Fibroblast of upper back skin (primary cell): ENCODE results near the gene ZBTB7A.
A peak's percentile ranks its signal among the peaks of the same experiment; 100 is the strongest.

Experiments
- DNase-seq: peaks from one replicate; pipeline ENCODE4 v3.0.0-alpha.2; 2013

Gene ZBTB7A

DNA sequence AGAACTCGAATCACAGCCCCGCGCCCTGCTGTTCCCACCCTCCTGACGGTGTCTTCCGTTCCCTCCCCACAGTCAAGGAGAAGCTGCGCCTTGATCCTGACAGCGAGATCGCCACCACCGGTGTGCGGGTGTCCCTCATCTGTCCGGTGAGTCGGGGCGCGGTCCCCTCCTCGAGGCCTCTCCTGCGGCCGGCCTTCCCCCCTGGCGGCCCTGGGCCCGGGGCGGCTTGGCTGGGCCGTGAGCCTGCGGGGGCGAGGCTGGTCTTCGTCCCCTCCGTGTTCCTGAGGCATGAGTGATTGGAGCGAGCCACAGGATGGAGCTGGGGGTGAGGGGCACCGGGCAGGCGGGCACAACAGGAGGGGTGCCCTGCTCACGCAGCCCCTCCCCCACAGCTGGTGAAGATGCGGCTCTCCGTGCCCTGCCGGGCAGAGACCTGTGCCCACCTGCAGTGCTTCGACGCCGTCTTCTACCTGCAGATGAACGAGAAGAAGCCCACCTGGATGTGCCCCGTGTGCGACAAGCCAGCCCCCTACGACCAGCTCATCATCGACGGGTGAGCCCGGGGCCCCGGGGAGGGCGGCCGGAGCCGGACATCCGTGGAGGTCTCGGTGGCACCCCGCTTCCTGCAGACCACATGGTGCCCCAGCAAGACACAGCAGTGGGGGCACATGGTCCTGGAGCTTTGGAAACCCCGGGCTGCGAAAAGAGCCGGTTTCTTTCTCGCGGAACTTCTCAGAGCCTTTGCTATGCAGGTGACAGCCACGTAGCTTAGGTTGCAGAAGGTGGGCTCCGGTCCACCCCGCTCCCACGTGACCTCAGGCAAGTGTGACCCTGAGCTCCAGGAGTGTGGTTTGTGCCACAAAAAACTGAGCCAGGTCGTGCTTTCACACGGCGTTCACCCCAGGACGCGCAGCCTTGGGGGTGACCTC is 33.4 kb downstream of the ZBTB7A start:
- DNase-seq: no peak

DNA sequence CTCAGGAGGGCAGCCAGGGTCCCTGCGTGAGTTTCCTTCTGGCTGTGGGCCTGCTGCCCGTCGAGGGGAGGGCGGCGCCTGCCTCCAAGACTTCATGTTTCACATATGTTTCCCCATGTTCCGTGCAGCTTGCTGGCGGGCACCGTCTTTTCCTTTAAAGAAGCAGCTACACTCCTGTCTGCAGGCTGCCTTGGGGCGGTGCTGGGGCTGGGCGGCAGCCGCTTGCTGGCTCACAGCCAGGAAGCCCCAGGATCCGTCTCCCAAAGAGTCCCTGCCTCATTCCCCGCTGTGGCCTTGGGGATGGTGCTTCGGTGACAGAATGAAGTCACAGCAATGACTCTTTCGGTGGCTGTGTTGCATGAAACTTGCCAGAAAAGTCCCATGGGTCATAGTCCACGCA is 34.3 kb downstream of the ZBTB7A start:
- DNase-seq: no peak

DNA sequence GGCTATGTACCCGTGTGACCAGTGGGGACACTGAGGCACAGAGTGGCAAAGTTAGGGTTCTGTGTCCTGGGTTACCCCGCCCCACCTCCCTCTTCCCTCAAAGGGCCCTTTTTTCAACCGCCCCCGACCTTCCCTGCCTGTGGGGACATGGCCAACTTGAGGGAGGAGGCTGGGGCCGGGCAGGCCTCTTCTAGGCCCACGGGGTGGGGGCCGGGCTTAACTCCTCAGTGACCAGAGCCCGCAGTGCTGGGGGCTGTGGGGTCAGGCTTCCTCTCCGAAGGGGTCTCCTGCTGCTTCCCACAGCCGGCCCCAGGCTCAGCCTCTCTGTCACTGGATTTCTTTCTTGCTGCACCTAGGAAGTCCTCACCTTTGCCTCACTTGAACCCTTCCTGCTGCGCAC is 35.3 kb downstream of the ZBTB7A start:
- DNase-seq: no peak

GRCh38 chr19:4030981-4031380 is 35.7 kb downstream of the ZBTB7A start:
- DNase-seq: no peak

- DNase-seq: no peak
Observed at GRCh38 chr19:4030552-4030951, 36.1 kb downstream of the ZBTB7A start.

GRCh38 chr19:4029247-4029614 is 37.5 kb downstream of the ZBTB7A start:
- no peak for DNase-seq

- no peak for DNase-seq
Observed at GRCh38 chr19:4028334-4029246, 38.1 kb downstream of the ZBTB7A start.

GRCh38 chr19:4027146-4027545 is 39.6 kb downstream of the ZBTB7A start:
- DNase-seq: no peak

- DNase-seq: no peak
Observed at GRCh38 chr19:4025317-4025716, 41.4 kb downstream of the ZBTB7A start.

DNA sequence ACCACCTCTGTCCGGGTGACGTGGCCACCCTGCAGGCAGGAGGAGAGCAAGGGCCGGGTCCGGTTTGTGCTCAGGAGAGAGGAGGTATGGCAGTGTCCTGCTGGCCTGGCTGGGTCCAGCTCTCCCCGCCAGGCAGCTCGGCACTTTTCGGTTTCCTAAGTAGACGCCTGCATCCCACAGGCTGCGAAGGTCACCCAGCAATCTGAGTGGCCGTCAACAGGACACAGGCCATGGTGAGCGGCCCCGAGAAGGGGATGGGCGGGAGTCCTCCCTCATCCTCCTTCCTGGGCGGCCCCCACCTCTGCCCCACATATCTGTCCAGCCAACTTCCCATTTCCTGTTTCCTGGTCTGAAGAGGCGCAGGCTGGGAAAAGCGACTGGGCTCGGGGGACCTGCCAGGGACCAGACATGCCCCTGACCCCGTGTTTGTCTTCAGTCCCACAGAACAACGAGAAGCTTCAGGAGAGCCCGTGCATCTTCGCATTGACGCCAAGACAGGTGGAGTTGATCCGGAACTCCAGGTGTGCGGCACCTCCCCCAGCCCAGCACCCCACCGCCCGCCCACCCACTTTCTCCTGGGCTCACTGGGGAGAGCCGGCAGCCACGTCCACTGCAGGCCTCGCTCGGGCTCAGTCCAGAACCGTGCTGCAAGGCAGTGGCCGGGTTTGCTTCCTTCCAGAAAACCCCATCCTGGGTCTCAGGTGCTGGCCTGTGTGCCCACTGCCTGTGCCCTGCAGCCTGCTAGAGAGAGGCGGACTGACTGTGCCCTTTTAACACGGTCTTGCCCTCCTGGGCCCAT is 42.9 kb downstream of the ZBTB7A start:
- DNase-seq: no peak

DNA sequence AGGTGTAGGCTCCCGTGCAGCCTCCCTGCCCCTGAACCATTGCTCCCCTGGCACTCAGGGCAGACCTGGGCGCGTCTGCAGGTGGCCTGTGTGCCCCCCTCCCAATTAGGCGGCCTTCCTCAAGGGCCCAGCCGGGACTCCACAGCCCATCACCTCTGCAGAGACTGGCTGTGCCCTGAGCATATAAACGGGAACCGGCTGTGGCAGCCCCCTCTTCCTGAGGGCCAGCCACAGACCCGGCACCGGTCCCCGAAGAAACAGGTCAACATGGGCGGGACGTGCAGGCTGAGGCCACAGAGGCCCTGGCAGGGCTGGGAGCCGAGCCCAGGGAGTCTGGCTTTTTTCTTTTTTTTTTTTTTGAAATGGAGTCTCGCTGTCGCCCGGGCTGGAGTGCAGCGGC is 47.1 kb downstream of the ZBTB7A start:
- no peak for DNase-seq

- no peak for DNase-seq
Observed at GRCh38 chr19:4018775-4019504, 47.8 kb downstream of the ZBTB7A start.

GRCh38 chr19:4018140-4018613 is 48.5 kb downstream of the ZBTB7A start:
- no peak for DNase-seq

DNA sequence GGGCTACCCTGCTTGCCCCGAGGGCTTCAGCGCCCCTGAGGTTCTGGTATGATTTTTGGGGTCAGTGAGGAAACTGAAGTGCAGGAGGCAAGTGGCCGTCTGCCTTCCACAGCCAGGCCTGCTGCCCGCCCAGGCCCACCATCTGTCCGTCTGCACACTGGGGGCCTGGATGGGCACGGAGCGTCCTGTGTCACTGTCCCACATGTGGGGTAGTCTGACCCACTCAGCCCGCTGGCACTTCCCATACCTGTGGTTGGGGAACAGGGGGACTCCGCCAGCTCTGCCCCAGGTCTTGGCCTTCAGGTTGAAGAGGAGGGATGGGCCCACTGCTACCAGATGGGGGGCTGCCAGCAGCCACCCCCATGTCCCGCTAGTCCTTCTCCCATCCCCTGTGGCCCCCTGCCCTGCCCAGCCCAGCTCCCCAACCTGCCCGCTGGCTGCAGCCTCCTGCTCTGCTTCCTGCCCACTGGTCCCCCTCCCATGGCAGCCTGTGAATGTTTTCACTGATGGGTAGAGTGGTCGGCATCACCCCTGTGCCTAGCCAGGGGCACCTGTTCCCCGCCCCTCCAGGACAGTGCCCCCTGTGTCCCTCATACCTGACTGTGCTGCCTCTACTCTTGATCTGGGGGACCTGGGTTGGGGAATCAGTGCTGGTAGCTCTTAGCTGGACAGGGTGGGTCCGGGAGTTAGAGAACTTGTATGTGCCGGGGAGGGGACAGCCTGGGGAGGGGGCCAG is 49.6 kb downstream of the ZBTB7A start:
- DNase-seq: no peak

- no peak for DNase-seq
Observed at GRCh38 chr19:4016486-4016885, 50.2 kb downstream of the ZBTB7A start.

- DNase-seq: peak; percentile 18
Observed at GRCh38 chr19:4015705-4016402, 50.8 kb downstream of the ZBTB7A start.

DNA sequence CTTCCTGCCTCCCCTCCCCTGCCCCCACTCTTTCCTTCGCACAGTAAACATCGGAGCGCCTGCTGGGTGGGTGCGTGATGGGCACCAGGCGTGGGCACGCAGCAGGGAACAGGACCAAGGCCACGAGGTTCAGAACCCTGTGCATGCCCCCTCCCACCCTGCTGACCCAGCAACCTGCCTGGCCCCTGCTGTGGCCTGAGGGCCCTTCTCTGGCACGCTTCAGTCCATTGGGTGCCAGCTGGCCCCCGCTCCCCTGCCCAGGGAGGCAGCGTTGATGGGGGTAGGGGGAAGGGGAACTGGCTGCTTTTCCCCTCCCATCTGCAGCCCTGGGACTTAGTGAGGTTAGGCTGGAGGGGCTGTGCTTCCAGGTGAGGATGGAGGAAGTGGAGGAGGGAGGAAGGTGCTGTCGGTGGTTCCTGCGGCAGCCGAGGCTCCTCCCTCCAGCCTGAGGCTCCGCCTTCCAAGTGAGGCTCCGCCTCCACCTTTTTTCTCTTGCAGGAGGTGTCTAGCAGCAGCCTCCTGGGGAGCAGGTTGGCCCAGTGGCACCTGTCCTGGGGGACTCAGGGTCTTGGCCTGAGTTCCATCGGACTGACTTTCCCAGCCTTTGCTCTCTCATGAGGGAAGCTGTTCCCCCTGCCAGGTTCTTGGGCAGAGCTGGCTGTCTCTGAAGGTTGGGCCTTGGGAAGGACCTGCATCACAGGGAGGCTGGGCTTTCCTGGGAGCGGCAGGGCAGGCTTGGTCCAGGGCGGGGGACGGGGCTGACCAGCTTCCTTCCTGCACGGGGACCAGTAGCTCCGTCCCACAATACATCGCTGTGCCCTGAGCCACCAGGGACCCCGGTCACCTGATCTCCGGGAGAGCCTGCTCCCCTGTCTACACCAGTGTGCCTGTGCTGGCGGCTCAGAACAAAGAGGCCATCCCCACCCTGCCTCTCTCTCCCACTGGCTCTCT is 51.9 kb downstream of the ZBTB7A start:
- no peak for DNase-seq

DNA sequence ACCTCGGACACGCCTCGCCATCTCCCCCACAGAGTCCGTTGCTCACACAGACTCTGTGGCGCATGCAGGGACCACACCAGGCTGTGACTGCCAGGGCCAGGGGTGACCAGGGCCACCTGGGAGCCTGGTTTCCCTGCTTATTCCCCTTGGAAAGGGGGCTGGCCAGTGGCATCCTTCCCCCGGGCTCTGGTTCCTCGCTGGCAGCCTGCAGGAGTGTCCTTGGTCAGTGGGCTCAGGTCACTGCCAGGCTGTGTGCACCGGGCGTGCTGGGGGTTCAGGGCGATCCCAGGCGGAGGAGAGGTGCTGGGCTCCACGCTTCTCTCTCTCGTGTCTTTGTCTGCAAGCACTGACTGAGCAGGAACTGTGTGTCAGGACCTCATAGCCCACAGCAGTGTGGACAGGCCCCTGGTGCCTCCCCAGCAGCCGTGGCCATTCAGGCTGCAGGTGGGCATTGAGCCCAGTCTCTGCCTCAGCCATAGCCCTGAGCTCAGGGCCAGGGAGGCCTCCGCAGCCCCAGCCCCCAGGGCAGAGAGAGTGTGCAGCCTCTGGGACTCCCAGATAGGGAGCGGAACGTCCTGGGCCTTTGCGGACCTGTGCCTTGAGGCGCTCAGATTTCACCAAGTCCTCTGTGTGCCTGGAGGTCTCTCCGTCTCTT is 52.7 kb downstream of the ZBTB7A start:
- DNase-seq: no peak
